ENCODE measurements around the gene TRPM5.

The TRPM5 gene

DNA sequence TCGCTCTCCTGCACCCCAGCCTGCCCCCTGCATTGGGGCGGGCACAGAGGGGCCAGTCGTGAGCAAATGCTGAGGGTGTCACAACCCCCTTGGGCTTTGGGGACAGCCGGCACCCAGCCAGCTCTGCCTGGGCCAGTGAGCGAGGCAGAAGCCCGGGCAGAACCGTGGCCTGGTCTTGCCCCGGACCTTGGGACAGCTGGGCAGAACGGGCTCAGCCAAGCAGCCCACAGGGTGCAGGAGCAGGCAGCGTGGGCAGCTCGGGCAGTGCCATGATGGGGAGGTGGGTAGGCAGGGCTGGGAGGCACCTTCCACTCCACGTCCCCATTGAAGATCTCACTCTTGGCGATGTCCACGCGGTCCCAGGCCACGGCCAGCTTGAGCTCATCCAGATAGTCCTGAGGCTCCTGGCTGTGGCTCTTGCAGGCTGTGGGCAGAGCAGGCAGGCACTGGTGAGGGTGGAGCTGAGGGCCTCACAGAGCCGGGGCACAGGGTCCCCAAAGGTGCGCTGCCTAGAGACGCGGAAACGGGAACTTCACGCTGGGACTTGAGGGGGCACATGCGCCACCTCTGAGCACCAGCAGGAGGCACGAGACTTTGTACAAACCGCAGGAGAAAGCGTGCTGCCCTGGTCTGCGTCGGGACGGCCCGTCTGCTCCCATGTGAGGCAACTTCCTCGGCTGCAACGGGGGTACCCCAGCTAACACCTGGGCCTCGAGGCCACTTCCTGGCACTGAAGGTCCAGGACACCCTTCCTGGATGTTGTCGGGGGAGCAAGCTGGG is 28.5 kb downstream of the TRPM5 start:
- no peak overlapping the region for H3K9ac ChIP-seq (ENCODE audit: low read length)
- no peak overlapping the region for H3K4me3 ChIP-seq (ENCODE audit: insufficient read depth, low read length, poor library complexity, severe bottlenecking)
- TF ChIP-seq, protein P1, sequence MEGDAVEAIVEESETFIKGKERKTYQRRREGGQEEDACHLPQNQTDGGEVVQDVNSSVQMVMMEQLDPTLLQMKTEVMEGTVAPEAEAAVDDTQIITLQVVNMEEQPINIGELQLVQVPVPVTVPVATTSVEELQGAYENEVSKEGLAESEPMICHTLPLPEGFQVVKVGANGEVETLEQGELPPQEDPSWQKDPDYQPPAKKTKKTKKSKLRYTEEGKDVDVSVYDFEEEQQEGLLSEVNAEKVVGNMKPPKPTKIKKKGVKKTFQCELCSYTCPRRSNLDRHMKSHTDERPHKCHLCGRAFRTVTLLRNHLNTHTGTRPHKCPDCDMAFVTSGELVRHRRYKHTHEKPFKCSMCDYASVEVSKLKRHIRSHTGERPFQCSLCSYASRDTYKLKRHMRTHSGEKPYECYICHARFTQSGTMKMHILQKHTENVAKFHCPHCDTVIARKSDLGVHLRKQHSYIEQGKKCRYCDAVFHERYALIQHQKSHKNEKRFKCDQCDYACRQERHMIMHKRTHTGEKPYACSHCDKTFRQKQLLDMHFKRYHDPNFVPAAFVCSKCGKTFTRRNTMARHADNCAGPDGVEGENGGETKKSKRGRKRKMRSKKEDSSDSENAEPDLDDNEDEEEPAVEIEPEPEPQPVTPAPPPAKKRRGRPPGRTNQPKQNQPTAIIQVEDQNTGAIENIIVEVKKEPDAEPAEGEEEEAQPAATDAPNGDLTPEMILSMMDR (IDR thresholded peaks at IDR 0.05; ENCODE audit: insufficient read depth, low read length, poor library complexity, severe bottlenecking) = no peak
- TF ChIP-seq EZH2phosphoT487 (conservative IDR thresholded peaks at IDR 0.05; ENCODE audit: low read length) = no peak
- H3K9me3 ChIP-seq (ENCODE audit: insufficient read depth, low read length) = no peaks in the 10 kb centered on the region
- H3K9me2 ChIP-seq (replicated peaks; ENCODE audit: insufficient read depth, low read length) = no peaks in the 10 kb centered on the region
- no peaks in the 10 kb centered on the region for H3K27me3 ChIP-seq (ENCODE audit: low read length)
- no peak overlapping the region for H2AFZ ChIP-seq (ENCODE audit: low read depth, low read length, severe bottlenecking)
- no peaks in the 10 kb centered on the region for H4K20me1 ChIP-seq (ENCODE audit: low read depth, low read length)
- no peaks in the 10 kb centered on the region for H3K79me2 ChIP-seq (ENCODE audit: insufficient read depth, low read length)
- H3K27ac ChIP-seq (ENCODE audit: low read depth, low read length) = no peak overlapping the region
- H3K36me3 ChIP-seq (ENCODE audit: low read length) = no peaks in the 10 kb centered on the region
- no peaks in the 10 kb centered on the region for H3F3A ChIP-seq (ENCODE audit: insufficient read depth)
- no peak overlapping the region for H3K4me2 ChIP-seq (ENCODE audit: low read depth, low read length, poor library complexity, severe bottlenecking)

GRCh38 chr11:2415171-2415570 is 29.1 kb downstream of the TRPM5 start:
- H3K4me3 ChIP-seq (ENCODE audit: insufficient read depth, low read length, poor library complexity, severe bottlenecking) = no peak overlapping the region
- H3K4me2 ChIP-seq (ENCODE audit: low read depth, low read length, poor library complexity, severe bottlenecking) = no peak overlapping the region
- H3K36me3 ChIP-seq (ENCODE audit: low read length) = no peaks in the 10 kb centered on the region
- no peak overlapping the region for H3K27ac ChIP-seq (ENCODE audit: low read depth, low read length)
- no peak for TF ChIP-seq EZH2phosphoT487 (conservative IDR thresholded peaks at IDR 0.05; ENCODE audit: low read length)
- TF ChIP-seq, protein P1 (IDR thresholded peaks at IDR 0.05; ENCODE audit: insufficient read depth, low read length, poor library complexity, severe bottlenecking) = no peak
- no peaks in the 10 kb centered on the region for H3K27me3 ChIP-seq (ENCODE audit: low read length)
- no peaks in the 10 kb centered on the region for H4K20me1 ChIP-seq (ENCODE audit: low read depth, low read length)
- no peaks in the 10 kb centered on the region for H3F3A ChIP-seq (ENCODE audit: insufficient read depth)
- no peak overlapping the region for H2AFZ ChIP-seq (ENCODE audit: low read depth, low read length, severe bottlenecking)
- H3K79me2 ChIP-seq (ENCODE audit: insufficient read depth, low read length) = no peaks in the 10 kb centered on the region
- H3K9me2 ChIP-seq (replicated peaks; ENCODE audit: insufficient read depth, low read length) = no peaks in the 10 kb centered on the region
- no peak overlapping the region for H3K9ac ChIP-seq (ENCODE audit: low read length)
- no peaks in the 10 kb centered on the region for H3K9me3 ChIP-seq (ENCODE audit: insufficient read depth, low read length)

GRCh38 chr11:2414616-2415015 is 29.7 kb downstream of the TRPM5 start:
- no peaks in the 10 kb centered on the region for H3K27me3 ChIP-seq (ENCODE audit: low read length)
- H4K20me1 ChIP-seq (ENCODE audit: low read depth, low read length) = no peaks in the 10 kb centered on the region
- no peaks in the 10 kb centered on the region for H3F3A ChIP-seq (ENCODE audit: insufficient read depth)
- no peak for TF ChIP-seq EZH2phosphoT487 (conservative IDR thresholded peaks at IDR 0.05; ENCODE audit: low read length)
- TF ChIP-seq, protein P1 (IDR thresholded peaks at IDR 0.05; ENCODE audit: insufficient read depth, low read length, poor library complexity, severe bottlenecking) = no peak
- no peaks in the 10 kb centered on the region for H3K79me2 ChIP-seq (ENCODE audit: insufficient read depth, low read length)
- H3K4me2 ChIP-seq (ENCODE audit: low read depth, low read length, poor library complexity, severe bottlenecking) = no peak overlapping the region
- H3K9me2 ChIP-seq (replicated peaks; ENCODE audit: insufficient read depth, low read length) = no peaks in the 10 kb centered on the region
- no peak overlapping the region for H3K4me3 ChIP-seq (ENCODE audit: insufficient read depth, low read length, poor library complexity, severe bottlenecking)
- no peak overlapping the region for H3K27ac ChIP-seq (ENCODE audit: low read depth, low read length)
- H3K9ac ChIP-seq (ENCODE audit: low read length) = no peak overlapping the region
- H2AFZ ChIP-seq (ENCODE audit: low read depth, low read length, severe bottlenecking) = no peak overlapping the region
- no peaks in the 10 kb centered on the region for H3K9me3 ChIP-seq (ENCODE audit: insufficient read depth, low read length)
- H3K36me3 ChIP-seq (ENCODE audit: low read length) = no peaks in the 10 kb centered on the region

Measured in SU-DHL-6 (cell line).